H9 (cell line): Measurements from ENCODE around the gene IGFALS. TPM values are rescaled to one million over a fixed set of nuclear protein-coding genes. Genes with fewer than 3 reads are reported as not detected.
A peak's percentile ranks its signal among the peaks of the same experiment; 100 is the strongest.

ENCODE experiments used
- DNase-seq: peaks from one replicate; pipeline ENCODE4 v3.0.0-alpha.2; 2017
- H2AFZ ChIP-seq: one replicate; pipeline ENCODE4 v1.6.1; 2013; ENCODE audit warnings: mild to moderate bottlenecking, low read length, control low read depth, moderate library complexity
- H2AK5ac ChIP-seq: 2 replicates; pipeline ENCODE4 v1.6.1; 2013; ENCODE audit warnings: low read length, control low read depth, mixed read lengths; ENCODE audit not compliant: insufficient read length
- H2BK120ac ChIP-seq: one replicate; pipeline ENCODE4 v1.6.1; 2013; ENCODE audit warnings: low read depth, mild to moderate bottlenecking, low read length, control low read depth, inconsistent platforms; ENCODE audit not compliant: poor library complexity, severe bottlenecking
- H2BK12ac ChIP-seq: 2 replicates; pipeline ENCODE4 v1.6.1; 2013; ENCODE audit warnings: low read length, control low read depth, mixed read lengths, low read depth; ENCODE audit not compliant: insufficient read length
- H2BK15ac ChIP-seq: 2 replicates; pipeline ENCODE4 v1.6.1; 2013; ENCODE audit warnings: low read depth, low read length, control low read depth
- H2BK20ac ChIP-seq: one replicate; pipeline ENCODE4 v1.6.1; 2013; ENCODE audit warnings: low read depth, mild to moderate bottlenecking, low read length, control low read depth, inconsistent platforms; ENCODE audit not compliant: poor library complexity, severe bottlenecking
- H2BK5ac ChIP-seq: 2 replicates; pipeline ENCODE4 v1.6.1; 2013; ENCODE audit warnings: low read length, control low read depth, mixed read lengths; ENCODE audit not compliant: insufficient read length
- H3K14ac ChIP-seq: 2 replicates; pipeline ENCODE4 v1.6.1; 2013; ENCODE audit warnings: low read length, control low read depth; ENCODE audit not compliant: insufficient read depth
- H3K18ac ChIP-seq: 2 replicates; pipeline ENCODE4 v1.6.1; 2013; ENCODE audit warnings: low read depth, mild to moderate bottlenecking, mixed read lengths, low read length, control low read depth; ENCODE audit not compliant: insufficient read length
- H3K23ac ChIP-seq: 2 replicates; pipeline ENCODE4 v1.6.1; 2013; ENCODE audit warnings: low read length, control low read depth, mixed read lengths, low read depth; ENCODE audit not compliant: insufficient read length
- H3K23me2 ChIP-seq: 2 replicates; pipeline ENCODE4 v1.6.1; 2013; ENCODE audit warnings: low read depth, mild to moderate bottlenecking, mixed read lengths, low read length, control low read depth; ENCODE audit not compliant: insufficient read length, poor library complexity, severe bottlenecking
- H3K27ac ChIP-seq: 2 replicates; pipeline ENCODE4 v1.5.1; 2013; ENCODE audit warnings: low read length, control low read depth, mixed read lengths, low read depth; ENCODE audit not compliant: insufficient read length
- H3K27me3 ChIP-seq: 2 replicates; pipeline ENCODE4 v1.6.1; 2013; ENCODE audit warnings: low read length, control low read depth, inconsistent platforms; ENCODE audit not compliant: insufficient read depth
- H3K4ac ChIP-seq: 2 replicates; pipeline ENCODE4 v1.6.1; 2013; ENCODE audit warnings: low read depth, mild to moderate bottlenecking, control low read depth, inconsistent platforms, low read length, moderate library complexity
- H3K4me1 ChIP-seq: 2 replicates; pipeline ENCODE4 v1.6.1; 2013; ENCODE audit warnings: low read length, control low read depth, inconsistent platforms; ENCODE audit not compliant: insufficient read depth
- H3K4me2 ChIP-seq: 2 replicates; pipeline ENCODE4 v1.6.1; 2013; ENCODE audit warnings: low read length, control low read depth, mixed read lengths; ENCODE audit not compliant: insufficient read length, insufficient read depth
- H3K56ac ChIP-seq: 2 replicates; pipeline ENCODE4 v1.6.1; 2013; ENCODE audit warnings: low read depth, mild to moderate bottlenecking, mixed read lengths, low read length, control low read depth; ENCODE audit not compliant: insufficient read length
- H3K79me1 ChIP-seq: 2 replicates; pipeline ENCODE4 v1.6.1; 2013; ENCODE audit warnings: low read depth, mild to moderate bottlenecking, moderate library complexity, low read length, control low read depth, inconsistent platforms; ENCODE audit not compliant: insufficient read depth, poor library complexity, severe bottlenecking
- H3K79me2 ChIP-seq: 2 replicates; pipeline ENCODE4 v1.6.1; 2013; ENCODE audit warnings: low read length, control low read depth, inconsistent platforms; ENCODE audit not compliant: insufficient read depth
- H3K9ac ChIP-seq: 2 replicates; pipeline ENCODE4 v1.6.1; 2013; ENCODE audit warnings: low read length, control low read depth, mixed read lengths; ENCODE audit not compliant: insufficient read length; ENCODE audit errors: extremely low read depth
- H3K9me3 ChIP-seq: one replicate; pipeline ENCODE4 v1.6.1; 2013; ENCODE audit warnings: low read depth, low read length, inconsistent platforms; ENCODE audit not compliant: control insufficient read depth
- H3T11ph ChIP-seq: one replicate; pipeline ENCODE4 v1.6.1; 2013; ENCODE audit warnings: mild to moderate bottlenecking, low read length, control low read depth, inconsistent platforms
- H4K20me1 ChIP-seq: one replicate; pipeline ENCODE4 v1.6.1; 2013; ENCODE audit not compliant: control insufficient read depth, insufficient read length, insufficient read depth
- H4K5ac ChIP-seq: 2 replicates; pipeline ENCODE4 v1.6.1; 2013; ENCODE audit warnings: low read depth, mild to moderate bottlenecking, mixed read lengths, low read length, control low read depth; ENCODE audit not compliant: insufficient read length
- H4K8ac ChIP-seq: replicated peaks from 2 replicates; pipeline ENCODE4 v1.6.1; 2013; ENCODE audit warnings: low read length, control low read depth, mixed read lengths, low read depth; ENCODE audit not compliant: insufficient read length
- H4K91ac ChIP-seq: 2 replicates; pipeline ENCODE4 v1.6.1; 2013; ENCODE audit warnings: low read depth, mild to moderate bottlenecking, moderate library complexity, mixed read lengths, low read length, control low read depth; ENCODE audit not compliant: insufficient read length
- H3K27ac Mint-ChIP-seq, 3 experiments: 2 replicates in 2 of 3; 3 replicates in 1 of 3; pipeline ENCODE4 v1.8.0; 2020 to 2021; ENCODE audit warnings: mixed read lengths in 3 of 3, mild to moderate bottlenecking in 1 of 3, moderate library complexity in 1 of 3
- H3K27me3 Mint-ChIP-seq: 2 replicates; pipeline ENCODE4 v1.8.0; 2021; ENCODE audit warnings: low read depth, mild to moderate bottlenecking, moderate library complexity, mixed read lengths
- H3K36me3 Mint-ChIP-seq, 3 experiments: 2 replicates in 2 of 3; 3 replicates in 1 of 3; pipeline ENCODE4 v1.8.0; 2020 to 2021; ENCODE audit warnings: low read depth in 3 of 3, mixed read lengths in 3 of 3; ENCODE audit not compliant: insufficient read depth in 1 of 3
- H3K4me1 Mint-ChIP-seq, 2 experiments: 2 replicates each; pipeline ENCODE4 v1.8.0; 2020; ENCODE audit warnings: mixed read lengths in 2 of 2
- H3K4me3 Mint-ChIP-seq, 2 experiments: 2 replicates in 1 of 2; 3 replicates in 1 of 2; pipeline ENCODE4 v1.8.0; 2020 to 2021; ENCODE audit warnings: mild to moderate bottlenecking in 2 of 2, mixed read lengths in 2 of 2, moderate library complexity in 1 of 2
- H3K9me3 Mint-ChIP-seq, 2 experiments: 2 replicates in 1 of 2; 3 replicates in 1 of 2; pipeline ENCODE4 v1.8.0; 2020; ENCODE audit warnings: mild to moderate bottlenecking in 2 of 2, mixed read lengths in 2 of 2, moderate library complexity in 1 of 2
- CTCF ChIP-seq: fragments of 200-600 bp; sonication (generic); conservative IDR thresholded peaks from 3 replicates; pipeline ENCODE4 v1.8.0; 2021; ENCODE audit warnings: antibody characterized with exemption, mild to moderate bottlenecking
- WGBS: extraction: QIAGEN DNeasy Blood & Tissue Kit; methylation state at CpG from one replicate; pipeline ENCODE4 v1.1.7; 2013; ENCODE audit warnings: missing lambda C conversion rate, low lambda C conversion rate, mixed read lengths; ENCODE audit not compliant: insufficient read length; ENCODE audit errors: extremely low coverage; 5-methylcytosine and 5-hydroxymethylcytosine counted together
- total RNA-seq: library from RNA; stranded (reverse); gene quantifications from 2 replicates; pipeline ENCODE4 v1.2.1, GENCODE V29; 2021

IGFALS gene
- total RNA-seq, 1 experiment from 2014 or later = not detected

- Histone ChIP-seq H4K5ac (no peak overlapping the region), H3K4ac (no peak overlapping the region), H4K8ac (no peak overlapping the region), H2BK12ac (no peak overlapping the region), H3K27ac (no peak overlapping the region), H3K4me2 (peak overlapping the region; percentile 70), H2BK20ac (no peak overlapping the region), H4K20me1 (no peaks in the 10 kb centered on the region), H3K79me2 (peaks cover 6% of the 10 kb centered on the region; the same call in 1 of the 2 replicates), H2AFZ (no peak overlapping the region), H3K23ac (no peak overlapping the region), H3K9ac (peak overlapping the region; percentile 61), H4K91ac (no peak overlapping the region), H3K14ac (no peak overlapping the region), H2BK15ac (no peak overlapping the region), H2BK5ac (no peak overlapping the region), H3K4me1 (no peaks in the 10 kb centered on the region; the same call in 1 of the 2 replicates), H3K23me2 (peaks cover 5% of the 10 kb centered on the region), H3K9me3 (no peaks in the 10 kb centered on the region), H3K27me3 (no peaks in the 10 kb centered on the region), H2AK5ac (no peak overlapping the region), H3K79me1 (peaks cover 5% of the 10 kb centered on the region), H3T11ph (no peak overlapping the region), H2BK120ac (no peak overlapping the region), H3K18ac (no peak overlapping the region), H3K56ac (no peak overlapping the region)
- Mint-ChIP-seq H3K4me1 (peaks cover 7 to 14% of the 10 kb centered on the region in 2 experiments), H3K27me3 (peaks cover 2% of the 10 kb centered on the region; the same call in 1 of the 2 replicates), H3K4me3 (peak overlapping the region; percentile 91 to 94), H3K36me3 (peaks cover 2 to 38% (median 13%) of the 10 kb centered on the region in 3 experiments; a peak in 5 of 7 replicates), H3K9me3 (no peaks in the 10 kb centered on the region), H3K27ac (peak overlapping the region; percentile 44 to 95 (median 72); a peak in 4 of 7 replicates)
- WGBS = no CpG with 5 or more reads among the region's 20 CpGs
- DNase-seq = no peak
- no peak for TF ChIP-seq CTCF
Measured at GRCh38 chr16:1781254-1781653, 12.3 kb downstream of the IGFALS start.
